ENCODE results near the gene CCDC88C. TPM values are rescaled to one million over a fixed set of nuclear protein-coding genes. Genes with fewer than 3 reads are reported as not detected.

CCDC88C gene
- total RNA-seq, 1 donor = 0.36 TPM

GRCh38 chr14:91241863-91242262 lies 175.8 kb downstream of the CCDC88C start:
- peaks cover 27% of the 10 kb centered on the region for H3K4me1 ChIP-seq (ENCODE audit: insufficient read depth, low read length)
- H3K9me3 ChIP-seq (ENCODE audit: low read depth, low read length) = no peaks in the 10 kb centered on the region
- H4K20me1 ChIP-seq (ENCODE audit: insufficient read depth, low read length) = no peaks in the 10 kb centered on the region
- no peak overlapping the region for H2AFZ ChIP-seq (ENCODE audit: low read length)
- TF ChIP-seq CTCF (IDR thresholded peaks at IDR 0.05; ENCODE audit: extremely low read depth, low read depth, low read length) = no peak
- peaks cover 38% of the 10 kb centered on the region for H3K79me2 ChIP-seq (ENCODE audit: insufficient read depth, low read length)
- DNase-seq (ENCODE audit: insufficient read length, low spot score, missing footprints) = no peak
- no peaks in the 10 kb centered on the region for H3K27me3 ChIP-seq (ENCODE audit: insufficient read depth, low read length)
- H3K4me2 ChIP-seq (ENCODE audit: insufficient read depth, low read length) = no peak overlapping the region
- H3K4me3 ChIP-seq (ENCODE audit: insufficient read depth, low read length) = no peak overlapping the region
- no peak overlapping the region for H3K27ac ChIP-seq (ENCODE audit: low read depth, low read length)
- H3K36me3 ChIP-seq (ENCODE audit: insufficient read depth, low read length) = no peaks in the 10 kb centered on the region

- Histone ChIP-seq H4K20me1 (ENCODE audit: insufficient read depth, low read length) (no peaks in the 10 kb centered on the region), H2AFZ (ENCODE audit: low read length) (no peak overlapping the region), H3K36me3 (ENCODE audit: insufficient read depth, low read length) (peaks cover 9% of the 10 kb centered on the region), H3K27ac (ENCODE audit: low read depth, low read length) (no peak overlapping the region), H3K4me1 (ENCODE audit: insufficient read depth, low read length) (peaks cover 18% of the 10 kb centered on the region), H3K9me3 (ENCODE audit: low read depth, low read length) (no peaks in the 10 kb centered on the region), H3K4me3 (ENCODE audit: insufficient read depth, low read length) (no peak overlapping the region), H3K79me2 (ENCODE audit: insufficient read depth, low read length) (peaks cover 42% of the 10 kb centered on the region), H3K4me2 (ENCODE audit: insufficient read depth, low read length) (no peak overlapping the region), H3K27me3 (ENCODE audit: insufficient read depth, low read length) (no peaks in the 10 kb centered on the region)
- DNase-seq (ENCODE audit: insufficient read length, low spot score, missing footprints) = no peak
- no peak for TF ChIP-seq CTCF (IDR thresholded peaks at IDR 0.05; ENCODE audit: extremely low read depth, low read depth, low read length)
Observed at GRCh38 chr14:91238661-91239060, 179.0 kb downstream of the CCDC88C start.

GRCh38 chr14:91238085-91238484 lies 179.5 kb downstream of the CCDC88C start:
- DNase-seq (ENCODE audit: insufficient read length, low spot score, missing footprints) = no peak
- Histone ChIP-seq H2AFZ (ENCODE audit: low read length) (no peak overlapping the region), H3K36me3 (ENCODE audit: insufficient read depth, low read length) (peaks cover 9% of the 10 kb centered on the region), H3K79me2 (ENCODE audit: insufficient read depth, low read length) (peaks cover 42% of the 10 kb centered on the region), H3K4me3 (ENCODE audit: insufficient read depth, low read length) (no peak overlapping the region), H3K4me1 (ENCODE audit: insufficient read depth, low read length) (peaks cover 15% of the 10 kb centered on the region), H3K4me2 (ENCODE audit: insufficient read depth, low read length) (no peak overlapping the region), H4K20me1 (ENCODE audit: insufficient read depth, low read length) (no peaks in the 10 kb centered on the region), H3K27me3 (ENCODE audit: insufficient read depth, low read length) (no peaks in the 10 kb centered on the region), H3K9me3 (ENCODE audit: low read depth, low read length) (no peaks in the 10 kb centered on the region), H3K27ac (ENCODE audit: low read depth, low read length) (peak overlapping the region; percentile 86)
- TF ChIP-seq CTCF (IDR thresholded peaks at IDR 0.05; ENCODE audit: extremely low read depth, low read depth, low read length) = no peak

- Histone ChIP-seq H3K9me3 (ENCODE audit: low read depth, low read length) (no peaks in the 10 kb centered on the region), H3K4me3 (ENCODE audit: insufficient read depth, low read length) (no peak overlapping the region), H3K27ac (ENCODE audit: low read depth, low read length) (peak overlapping the region; percentile 86), H3K4me2 (ENCODE audit: insufficient read depth, low read length) (peak overlapping the region; percentile 35), H3K36me3 (ENCODE audit: insufficient read depth, low read length) (peaks cover 16% of the 10 kb centered on the region), H4K20me1 (ENCODE audit: insufficient read depth, low read length) (no peaks in the 10 kb centered on the region), H3K4me1 (ENCODE audit: insufficient read depth, low read length) (peaks cover 9% of the 10 kb centered on the region), H3K27me3 (ENCODE audit: insufficient read depth, low read length) (no peaks in the 10 kb centered on the region), H2AFZ (ENCODE audit: low read length) (peak overlapping the region; percentile 3), H3K79me2 (ENCODE audit: insufficient read depth, low read length) (peaks cover 35% of the 10 kb centered on the region)
- TF ChIP-seq CTCF (IDR thresholded peaks at IDR 0.05; ENCODE audit: extremely low read depth, low read depth, low read length) = no peak
- DNase-seq (ENCODE audit: insufficient read length, low spot score, missing footprints) = peak; percentile 99
Observed at GRCh38 chr14:91237219-91237618, 180.4 kb downstream of the CCDC88C start.

Data from osteoblast (primary cell).